GM18508 (cell line): Measurements from ENCODE around the gene ZFP62.
A peak's percentile ranks its signal among the peaks of the same experiment; 100 is the strongest.
"Not testable (repeated sequence)": the region's sequence is repeated elsewhere in the genome, so short reads cannot be mapped to it uniquely, and the experiment has no call there.

Experiments used
- ATAC-seq: cut with Tn5 transposase; IDR thresholded peaks from one replicate; pipeline ENCODE4 v1.9.1; 2021; ENCODE audit warnings: moderate number of reproducible peaks; ENCODE audit not compliant: insufficient read depth, unreplicated experiment

ZFP62 gene

DNA sequence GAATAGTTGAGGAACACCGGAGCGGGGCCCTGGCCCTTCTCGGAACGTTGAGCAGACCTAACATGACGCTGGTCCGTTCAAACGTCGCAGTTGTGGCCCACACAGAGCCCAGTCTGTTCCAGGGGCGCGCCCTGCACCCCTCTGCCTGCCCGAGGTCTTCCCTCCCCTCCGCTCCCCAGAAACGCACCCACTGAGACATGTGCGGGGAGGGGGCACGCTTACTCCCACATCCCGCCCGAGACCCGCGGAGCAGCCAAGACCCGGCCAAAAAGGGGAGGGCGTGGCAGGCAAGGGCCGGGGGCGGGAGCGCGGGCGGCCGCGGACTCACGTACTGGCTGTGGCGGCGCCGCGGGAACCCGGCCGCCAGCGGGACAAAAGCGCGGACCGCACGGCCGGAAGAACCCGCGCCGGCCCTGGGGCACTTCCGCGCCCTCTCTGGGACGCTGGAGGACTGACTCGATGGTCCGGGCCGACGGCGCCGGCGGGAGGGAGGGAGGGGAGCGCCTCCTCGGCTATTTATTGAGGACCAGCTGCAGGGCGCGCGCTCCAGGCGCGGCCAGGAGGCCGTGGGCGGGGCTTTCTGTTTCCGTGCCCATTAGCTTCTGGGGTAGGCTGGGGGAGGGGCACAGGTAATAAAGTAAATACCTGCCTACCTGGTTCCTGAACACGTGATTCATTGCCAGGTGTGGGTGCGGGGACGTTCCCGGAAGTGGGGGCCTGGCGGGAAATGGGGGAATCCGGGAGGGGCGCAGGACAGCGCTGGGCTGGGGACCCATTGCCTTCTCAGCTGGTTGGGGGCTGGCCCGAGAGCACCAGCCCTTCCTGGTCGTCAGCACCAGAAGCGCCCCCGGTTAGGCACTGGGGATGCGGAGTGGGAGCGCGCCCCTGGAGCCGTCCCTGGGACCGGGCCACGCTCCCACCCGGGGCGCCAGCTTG, at the start of gene ZFP62:
Gene ZFP62, minus strand, starts transcription at position 390 of the 936 bp plus-strand sequence. Its CDS starts 57 bp downstream, at position 333.
- peak; percentile 58 for ATAC-seq

DNA sequence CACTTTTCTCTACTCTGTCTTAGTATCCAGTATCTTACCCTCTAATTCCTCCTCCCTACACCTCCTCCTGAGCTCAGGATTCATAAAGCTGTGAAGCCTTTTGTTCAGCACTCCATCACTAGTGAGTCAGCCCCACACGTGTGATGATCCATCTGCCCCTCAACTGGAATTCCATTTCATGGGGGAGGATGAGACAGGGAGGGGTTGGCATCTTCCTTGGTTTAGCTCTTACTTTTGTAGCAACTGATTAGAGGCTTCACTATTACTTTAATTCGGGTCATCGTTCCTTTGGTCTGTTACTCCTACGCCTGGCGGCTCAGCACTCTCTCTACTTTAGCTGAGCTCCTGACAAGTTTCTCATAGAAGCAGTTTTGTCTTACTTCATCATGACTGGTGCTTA, 49.7 kb upstream of the ZFP62 start:
- ATAC-seq: no peak

DNA sequence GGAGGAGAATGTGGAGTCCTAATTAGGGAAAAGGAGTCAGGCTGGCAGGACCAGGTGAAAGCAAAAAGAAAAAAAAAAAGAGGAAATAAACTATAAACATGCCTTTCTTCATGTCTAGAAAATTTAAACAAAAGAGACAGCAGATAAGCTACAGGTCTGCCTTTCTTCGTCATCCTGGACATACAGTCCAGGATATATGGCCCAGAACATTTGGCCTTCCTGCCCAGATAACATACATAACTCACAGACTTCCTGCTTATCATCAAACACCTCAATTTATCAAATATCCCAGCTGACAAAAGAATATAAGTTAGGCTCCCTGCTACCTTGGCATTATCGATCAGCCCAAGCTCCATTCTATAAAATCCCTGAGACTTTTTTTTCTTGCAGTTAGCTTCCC, 49.1 kb upstream of the ZFP62 start:
- no peak for ATAC-seq

DNA sequence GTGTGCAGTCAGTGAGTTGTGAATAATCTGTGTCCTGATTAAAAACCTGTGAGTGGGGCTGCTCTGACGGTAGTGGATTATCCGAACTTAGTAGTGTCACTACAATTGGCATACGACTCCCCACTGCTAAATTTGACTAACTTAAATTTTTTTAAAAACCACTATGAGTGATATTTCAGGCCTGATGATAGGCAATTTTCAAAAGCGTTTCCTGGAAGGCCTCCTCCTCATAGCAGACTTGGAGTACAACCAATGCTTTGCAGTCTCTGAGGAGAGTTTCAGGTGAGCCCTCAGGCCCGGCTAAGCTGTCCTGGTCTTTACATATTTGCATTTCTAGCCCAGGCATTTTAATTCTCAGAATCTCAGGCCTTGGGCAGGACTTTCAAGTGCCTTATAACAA, 48.7 kb upstream of the ZFP62 start:
- no peak for ATAC-seq

DNA sequence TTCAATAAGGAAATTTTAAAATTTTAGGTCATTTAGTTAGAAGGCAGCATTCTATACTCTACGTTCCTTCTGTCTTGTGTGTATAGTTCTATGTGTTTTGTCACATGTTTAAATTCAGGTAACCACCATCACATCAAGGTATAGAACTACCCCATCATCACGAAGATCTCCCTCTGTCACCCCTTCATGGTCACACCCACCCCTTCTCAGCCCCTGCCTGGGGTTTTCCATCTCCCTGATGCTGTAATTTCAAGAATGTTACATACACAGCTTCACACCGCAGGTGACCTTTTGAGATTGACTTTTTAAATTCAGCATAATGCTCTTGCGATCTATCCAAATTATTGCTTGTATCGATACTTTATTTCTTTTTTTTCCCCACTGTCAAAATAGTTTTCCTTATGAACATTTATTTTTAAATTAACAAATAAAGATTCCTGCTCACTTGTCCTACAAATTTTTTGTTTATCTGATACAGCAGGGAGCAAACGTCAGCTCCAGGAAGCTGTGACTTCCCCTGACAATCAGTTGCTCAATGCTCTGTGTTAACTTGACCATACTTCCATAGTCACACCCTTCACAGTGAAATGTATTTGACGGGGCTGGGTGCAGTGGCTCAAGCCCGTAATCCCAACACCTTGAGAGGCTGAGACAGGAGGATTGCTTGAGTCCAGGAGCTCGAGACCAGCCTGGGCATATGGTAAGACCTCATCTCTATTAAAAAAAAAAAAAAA, 48.1 kb upstream of the ZFP62 start:
- no peak for ATAC-seq

DNA sequence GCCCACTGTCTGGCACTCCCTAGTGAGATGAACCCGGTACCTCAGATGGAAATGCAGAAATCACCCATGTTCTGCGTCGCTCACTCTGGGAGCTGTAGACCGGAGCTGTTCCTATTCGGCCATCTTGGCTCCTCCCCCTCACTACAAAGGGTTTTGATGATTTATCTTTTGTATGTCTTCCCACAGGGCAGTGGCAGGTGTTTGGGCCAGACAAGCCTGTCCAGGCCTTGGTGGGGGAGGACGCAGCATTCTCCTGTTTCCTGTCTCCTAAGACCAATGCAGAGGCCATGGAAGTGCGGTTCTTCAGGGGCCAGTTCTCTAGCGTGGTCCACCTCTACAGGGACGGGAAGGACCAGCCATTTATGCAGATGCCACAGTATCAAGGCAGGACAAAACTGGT, 47.3 kb upstream of the ZFP62 start:
- ATAC-seq: no peak

DNA sequence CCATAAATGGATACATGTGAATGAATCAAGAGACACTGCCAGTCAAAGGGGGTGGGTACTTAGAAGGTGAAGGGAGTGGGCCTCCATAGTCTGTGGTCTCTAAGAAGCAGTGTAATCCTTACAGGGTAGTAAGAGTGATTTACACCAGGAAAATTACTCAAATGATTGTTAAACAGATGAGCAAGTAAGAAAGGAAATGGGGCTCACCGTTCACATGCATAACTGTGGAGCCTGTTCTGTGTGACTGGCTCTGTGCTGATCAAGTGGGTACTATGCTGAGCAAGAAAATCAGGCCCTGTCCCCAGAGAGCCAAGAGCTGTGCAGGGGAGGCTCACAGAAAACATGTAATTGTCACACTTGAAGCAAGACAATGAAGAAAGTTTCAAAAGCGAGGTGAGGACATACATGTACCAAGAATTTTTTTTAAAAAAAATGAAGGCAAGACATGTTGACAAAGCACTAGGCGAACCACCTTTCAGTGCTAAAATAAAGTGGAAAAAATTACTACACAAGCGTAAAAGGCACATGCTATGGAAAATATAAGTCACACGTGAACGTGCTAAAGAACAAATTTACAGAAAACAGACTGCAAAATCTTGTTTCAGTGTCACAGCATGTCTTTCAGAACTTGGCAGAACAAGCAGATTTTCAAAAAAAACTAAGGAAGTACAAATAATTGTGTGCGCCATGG, 40.4 kb upstream of the ZFP62 start:
- ATAC-seq: no peak

DNA sequence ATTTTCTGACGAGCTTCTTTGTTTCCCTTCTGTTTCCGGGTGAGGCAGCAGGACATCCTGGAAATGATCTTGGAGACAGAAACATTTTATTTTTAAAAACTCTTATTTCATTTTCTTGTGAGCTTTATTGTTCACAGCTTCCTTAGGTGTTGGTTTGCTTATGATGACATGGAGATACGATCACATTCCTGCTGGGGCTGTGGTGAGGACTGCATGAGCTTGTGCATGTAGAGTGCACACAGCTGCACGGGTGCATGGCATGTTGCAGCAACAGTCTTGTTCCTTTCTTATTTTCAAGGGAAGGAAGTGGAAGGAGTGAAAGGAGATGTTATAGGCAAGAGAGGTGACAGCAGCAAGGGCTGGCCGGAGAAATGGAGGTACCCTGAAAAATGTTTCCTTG, 39.1 kb upstream of the ZFP62 start:
- ATAC-seq: no peak

DNA sequence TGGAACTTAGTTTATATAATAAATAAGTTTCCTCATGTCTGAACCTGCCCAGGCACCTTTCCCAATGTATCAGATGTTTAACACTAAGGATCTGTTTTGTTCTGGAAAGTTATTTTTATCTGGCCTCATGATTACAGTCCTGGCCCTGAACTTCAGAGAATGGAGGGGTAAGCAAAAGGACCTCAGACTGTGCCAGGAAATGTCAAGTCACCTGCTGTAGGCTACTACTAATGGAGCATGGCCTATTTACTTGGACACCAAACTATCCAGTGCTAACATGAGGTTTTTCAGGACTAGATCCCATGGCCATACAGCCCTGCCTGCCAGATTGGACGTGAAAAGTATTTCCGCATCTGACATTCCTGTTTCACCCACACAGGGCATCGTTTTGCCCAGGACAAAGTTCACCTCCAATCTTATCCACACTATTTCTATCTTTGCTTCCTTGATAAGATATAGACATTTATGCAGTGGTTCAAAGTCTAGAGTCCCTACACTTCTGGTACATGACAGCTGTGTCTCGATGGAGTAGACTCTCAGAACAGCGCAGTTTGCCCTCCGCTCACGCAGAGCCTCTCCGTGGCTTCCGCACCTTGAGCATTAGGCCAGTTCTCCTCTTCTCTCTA, 37.7 kb upstream of the ZFP62 start, which contains the start of gene BTNL8:
Gene BTNL8, plus strand, starts transcription at position 539 of the 626 bp plus-strand sequence. CDS start 152 bp downstream, outside the sequence.
- ATAC-seq: no peak

DNA sequence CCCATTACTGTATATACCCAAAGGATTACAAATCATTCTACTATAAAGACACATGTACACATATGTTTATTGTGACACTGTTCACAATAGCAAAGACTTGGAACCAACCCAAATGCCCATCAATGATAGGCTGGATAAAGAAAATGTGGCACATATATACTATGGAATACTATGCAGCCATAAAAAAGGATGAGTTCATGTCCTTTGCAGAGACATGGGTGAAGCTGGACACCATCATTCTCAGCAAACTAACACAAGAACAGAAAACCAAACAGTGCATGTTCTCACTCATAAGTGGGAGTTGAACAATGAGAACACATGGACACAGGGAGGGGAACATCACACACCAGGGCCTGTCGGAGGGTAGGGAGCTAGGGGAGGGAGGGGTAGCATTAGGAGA, 34.3 kb upstream of the ZFP62 start:
- not testable (repeated sequence) for ATAC-seq

DNA sequence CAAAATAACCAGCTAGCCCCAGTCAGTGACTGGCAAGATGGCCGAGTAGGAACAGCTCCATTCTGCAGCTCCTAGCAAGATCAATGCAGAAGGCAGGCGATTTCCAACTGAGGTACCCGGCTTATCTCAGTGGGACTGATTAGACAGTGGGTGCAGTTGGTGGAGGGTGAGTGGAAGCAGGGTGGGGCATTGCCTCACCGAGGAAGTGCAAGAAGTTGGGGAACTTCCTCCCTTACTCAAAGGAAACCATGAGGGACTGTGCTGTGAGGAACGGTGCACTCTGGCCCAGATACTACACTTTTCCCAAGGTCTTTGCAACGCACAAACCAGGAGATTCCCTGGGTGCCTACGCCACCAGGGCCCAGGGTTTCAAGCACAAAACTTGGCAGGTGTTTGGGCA, 28.3 kb upstream of the ZFP62 start:
- ATAC-seq: no peak

DNA sequence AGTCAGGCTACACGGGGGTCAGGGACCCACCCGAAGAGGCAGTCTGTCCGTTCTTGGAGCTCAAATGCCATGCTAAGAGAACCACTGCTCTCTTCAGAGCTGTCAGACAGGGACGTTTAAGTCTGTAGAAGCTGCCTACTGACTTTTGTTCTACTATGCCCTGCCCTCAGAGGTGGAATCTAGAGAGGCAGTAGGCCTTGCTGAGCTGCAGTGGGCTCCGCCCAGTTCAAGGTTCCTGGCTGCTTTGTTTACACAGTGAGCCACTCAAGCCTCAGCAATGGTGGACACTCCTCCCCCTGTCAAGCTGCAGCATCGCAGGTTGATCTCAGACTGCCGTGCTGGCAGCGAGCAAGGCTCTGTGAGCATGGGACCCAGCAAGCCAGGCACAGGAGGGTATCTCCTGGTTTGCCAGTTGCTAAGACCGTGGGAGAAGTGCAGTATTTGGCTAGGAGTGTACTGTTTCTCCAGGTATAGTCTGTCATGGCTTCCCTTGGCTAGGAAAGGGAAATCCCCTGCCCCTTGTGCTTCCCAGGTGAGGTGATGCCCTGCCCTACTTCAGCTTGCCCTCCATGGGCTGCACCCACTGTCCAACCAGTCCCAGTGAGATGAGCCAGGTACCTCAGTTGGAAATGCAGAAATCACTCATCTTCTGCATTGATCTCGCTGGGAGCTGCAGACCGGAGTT, 24.9 kb upstream of the ZFP62 start:
- ATAC-seq: not testable (repeated sequence)

DNA sequence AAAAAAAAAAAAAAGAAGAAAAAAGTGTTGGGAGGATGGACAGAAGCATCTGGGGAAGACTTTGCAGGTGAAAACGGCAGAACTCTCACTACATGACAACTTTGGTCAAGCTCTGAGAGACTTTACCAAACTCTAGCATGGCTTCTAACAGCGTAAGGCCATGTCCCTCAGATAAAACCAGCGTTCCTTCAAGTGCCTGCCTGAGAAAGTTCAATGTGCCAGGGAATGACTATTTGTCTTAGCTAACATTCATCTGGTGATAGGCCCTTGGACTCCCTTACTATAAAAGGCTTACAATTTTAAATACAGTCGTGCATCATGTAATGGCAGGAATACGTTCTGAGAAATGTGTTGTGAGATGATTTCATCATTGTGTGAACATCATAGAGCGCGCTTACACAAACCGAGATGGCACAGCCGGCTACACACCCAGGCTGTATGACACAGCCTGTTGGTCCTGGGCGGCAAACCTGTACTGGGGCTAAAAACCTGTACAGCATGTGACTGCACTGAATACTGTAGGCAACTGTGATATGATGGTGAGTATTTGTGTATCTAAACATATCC, 14.9 kb upstream of the ZFP62 start:
- ATAC-seq: no peak

DNA sequence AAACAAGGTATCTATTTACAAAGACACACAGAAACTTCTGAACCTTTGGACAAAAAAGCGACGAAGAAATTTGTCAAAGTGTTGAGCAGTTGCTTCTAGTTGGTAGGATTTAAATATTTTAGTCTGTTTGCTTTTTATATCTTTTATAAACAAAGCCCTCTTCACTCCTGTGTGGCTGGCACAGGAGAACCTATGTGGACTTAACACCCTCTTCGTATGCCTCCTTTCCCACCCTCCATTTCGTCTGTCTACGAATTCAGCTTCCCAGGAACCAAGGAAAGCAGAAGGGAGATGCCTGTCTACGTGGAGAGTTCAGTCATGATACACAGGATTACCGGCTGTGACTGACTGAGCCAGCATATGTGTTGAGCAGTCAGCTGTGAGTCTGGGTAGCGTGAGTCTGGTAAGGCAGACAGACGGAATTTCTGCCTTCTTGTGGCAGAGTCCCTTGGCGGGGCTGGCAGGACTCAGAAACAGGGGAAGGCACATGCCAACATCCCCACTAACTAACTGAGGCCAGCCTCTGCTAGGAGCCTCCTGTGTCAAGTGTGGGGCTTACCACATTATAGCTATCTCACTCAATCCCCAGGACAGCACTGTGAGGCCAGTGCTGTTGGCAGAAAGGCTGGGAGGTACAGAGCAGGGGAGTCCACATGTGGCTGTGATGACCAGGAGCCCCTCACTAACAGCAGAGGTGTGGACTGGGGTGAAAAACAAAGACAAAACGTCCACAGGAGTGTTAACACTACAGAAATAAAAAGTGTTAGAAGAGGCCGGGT, 13.9 kb upstream of the ZFP62 start:
- ATAC-seq: no peak

DNA sequence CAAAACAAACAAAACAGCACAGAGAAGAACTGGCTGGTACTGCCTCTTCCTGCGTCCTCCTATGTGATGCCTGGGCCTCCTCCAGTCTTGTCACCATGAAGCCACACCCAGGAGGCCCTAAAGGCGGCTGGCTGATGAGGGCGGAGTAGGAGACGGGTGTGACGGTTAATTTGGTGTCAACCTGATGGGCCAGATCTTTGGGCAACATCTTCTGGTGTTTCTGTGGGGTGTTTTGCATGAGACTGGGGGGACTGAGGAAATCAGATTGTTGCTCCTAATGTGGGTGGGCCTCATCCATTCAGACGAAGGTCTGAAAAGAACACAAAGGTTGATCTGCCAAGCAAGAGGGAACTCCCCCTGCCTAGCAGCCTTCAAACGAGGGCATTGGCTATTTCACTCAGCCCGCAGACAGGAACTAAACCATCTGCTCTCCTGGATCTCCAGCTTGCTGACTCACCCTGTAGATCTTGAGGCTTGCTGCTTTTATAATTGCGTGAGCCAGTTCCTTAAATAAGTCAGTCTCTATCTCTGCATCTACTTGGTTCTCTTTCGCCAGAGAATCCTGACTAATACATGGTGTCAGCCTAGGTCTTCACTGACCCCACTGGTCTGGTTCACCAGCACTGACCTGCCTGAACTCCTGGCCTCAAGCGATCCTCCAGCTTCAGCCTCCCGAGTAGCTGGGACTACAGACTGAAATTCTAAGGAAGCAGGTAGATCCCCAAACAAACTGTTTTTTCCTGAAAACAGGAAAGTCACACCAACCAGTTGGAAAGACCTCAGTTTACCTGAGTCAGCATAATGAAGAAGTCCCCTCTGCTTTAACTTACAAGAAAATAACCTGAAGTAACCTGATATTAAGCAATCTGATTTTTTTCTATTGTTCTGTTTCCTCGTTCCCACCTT, 12.8 kb upstream of the ZFP62 start:
- ATAC-seq: no peak

DNA sequence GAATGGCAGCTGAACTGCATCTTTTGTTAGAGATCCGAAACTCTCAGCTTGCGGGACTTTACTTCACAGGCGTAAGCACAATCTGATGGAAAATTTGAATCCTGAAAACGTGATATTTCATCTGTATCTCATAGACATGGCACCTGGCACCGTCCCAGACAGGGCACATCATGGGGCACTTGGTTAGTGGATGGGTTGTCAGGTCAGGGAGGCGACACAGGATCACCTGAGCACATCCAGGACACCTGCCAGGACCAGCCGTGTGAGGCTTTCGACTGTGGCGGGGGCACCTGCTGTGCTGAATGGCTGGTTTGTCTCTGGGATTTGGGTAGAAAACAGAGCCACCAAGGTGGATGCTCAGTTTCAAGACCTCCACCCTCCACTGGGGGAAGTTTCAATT, 11.3 kb upstream of the ZFP62 start:
- no peak for ATAC-seq

DNA sequence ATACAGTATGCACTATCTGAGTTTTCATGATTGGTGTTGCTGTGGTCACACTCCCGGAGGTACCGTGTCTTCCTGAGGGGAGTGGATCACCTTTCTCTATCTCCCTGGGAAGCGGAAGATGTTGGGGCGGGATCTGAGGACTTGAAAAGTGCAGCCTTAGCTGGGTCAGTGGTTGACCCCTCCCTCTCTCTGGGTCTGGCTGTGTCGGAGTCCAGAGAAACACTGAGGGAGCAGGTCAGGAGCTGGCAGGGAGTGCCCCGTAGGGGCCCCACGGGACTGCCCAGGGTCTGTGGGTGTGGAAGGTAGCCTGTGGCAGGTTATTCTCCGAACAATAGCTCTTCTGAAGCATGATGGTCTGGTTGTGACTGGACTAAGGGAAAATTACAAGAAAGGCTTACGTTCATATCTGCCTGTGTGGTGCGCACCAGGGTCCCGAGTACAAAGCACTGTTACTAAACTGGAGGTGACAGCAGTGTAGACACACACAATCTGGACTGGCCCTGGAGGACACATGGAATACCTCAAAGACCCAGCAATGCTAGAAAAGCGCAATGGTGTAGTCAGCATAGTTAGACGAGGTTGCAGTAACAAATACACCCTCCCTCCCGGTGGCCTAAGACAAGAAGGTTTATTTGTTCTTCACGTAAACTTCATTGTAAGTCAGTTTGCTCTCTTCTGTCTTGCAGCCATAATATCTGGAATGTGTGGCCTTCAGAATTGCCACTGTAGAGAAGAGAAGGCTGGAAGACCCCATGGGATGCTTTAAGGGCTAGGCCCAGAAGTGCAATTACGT, 9.4 kb upstream of the ZFP62 start:
- ATAC-seq: no peak
